Heart right ventricle (tissue), 16 donors: ENCODE results near the gene HELZ. TPM values are rescaled to one million over a fixed set of nuclear protein-coding genes. Genes with fewer than 3 reads are reported as not detected.

Source experiments
- ATAC-seq, 8 donors: fragments of 200-7000 bp; cut with Tn5 transposase; one replicate each; pipeline ENCODE4 v1.9.1; 2020; ENCODE audit warnings: mild to moderate bottlenecking in 8 of 8, moderate library complexity in 8 of 8, moderate number of reproducible peaks in 1 of 8
- DNase-seq, 2 donors: peaks; one replicate each; pipeline ENCODE4 v3.0.0-alpha.2; 2020
- H3K27ac ChIP-seq, 10 donors: fragments of 200-600 bp; sonication (generic) in 2 of 10; one replicate each; pipeline versions ENCODE4 v1.5.0 to v1.8.0; 2020 to 2022; ENCODE audit warnings: mild to moderate bottlenecking in 3 of 10
- H3K27me3 ChIP-seq, 7 donors: fragments of 200-600 bp; one replicate each; pipeline ENCODE4 v1.8.0; 2021 to 2022; ENCODE audit warnings: mild to moderate bottlenecking in 2 of 7
- H3K36me3 ChIP-seq, 9 donors: fragments of 200-600 bp; sonication (generic) in 1 of 9; one replicate each; pipeline versions ENCODE4 v1.5.0 to v1.8.0; 2020 to 2022; ENCODE audit warnings: mild to moderate bottlenecking in 2 of 9
- H3K4me1 ChIP-seq, 9 donors: fragments of 200-600 bp; sonication (generic) in 1 of 9; one replicate each; pipeline versions ENCODE4 v1.5.0 to v1.8.0; 2020 to 2022; ENCODE audit warnings: mild to moderate bottlenecking in 4 of 9
- H3K4me3 ChIP-seq, 10 donors: fragments of 200-600 bp; sonication (generic) in 2 of 10; one replicate each; pipeline versions ENCODE4 v1.5.0 to v1.8.0; 2020 to 2022; ENCODE audit warnings: mild to moderate bottlenecking in 7 of 10, moderate library complexity in 2 of 10
- H3K9me3 ChIP-seq, 11 donors: fragments of 200-600 bp in 10 of 11; sonication (generic) in 2 of 11; one replicate each; pipeline versions ENCODE4 v1.5.0 to v1.8.0; 2013 to 2022; ENCODE audit warnings: mild to moderate bottlenecking in 2 of 11, control low read depth in 1 of 11, moderate library complexity in 1 of 11
- CTCF ChIP-seq, 9 donors: fragments of 200-600 bp; sonication (generic) in 2 of 9; IDR thresholded peaks; one replicate each; pipeline versions ENCODE4 v1.5.0 to v1.8.0; 2021 to 2022; ENCODE audit warnings: antibody characterized with exemption in 9 of 9, mild to moderate bottlenecking in 5 of 9, moderate library complexity in 1 of 9
- WGBS, 2 donors: extraction: QIAGEN DNeasy Blood & Tissue Kit; methylation state at CpG; one replicate each; pipeline ENCODE4 v1.1.7; 2013; ENCODE audit warnings: inconsistent platforms in 1 of 2; 5-methylcytosine and 5-hydroxymethylcytosine counted together
- intact Hi-C, 10 donors: fragments of 100-400 bp; cut with DNase I; formaldehyde crosslinking; loops; one replicate each; pipeline versions ENCODE4 v1.11.1 to v1.14.2; 2022
- polyA plus RNA-seq, 2 donors: library from polyadenylated mRNA; stranded (reverse); fragments of 200-250 nt; gene quantifications; one replicate each; pipeline ENCODE4 v1.2.3, GENCODE V29; 2013
- total RNA-seq, 10 donors: library from RNA; stranded (reverse); fragmentation: NEBNext Ultra II Directional in 3 of 10; extraction: Animal tissue kit (Norgen Biotek cat#: 25700) in 3 of 10; gene quantifications; one replicate each; pipeline versions ENCODE4 v1.2.1 to v1.2.4, GENCODE V29; 2021 to 2023
- donor health status: Arrhythmogenic right ventricular cardiomyopathy.
- donor health status: ischemic (EF 13 %, LVEDD 7.1; RV severe dilation, severe dysfunction).
- donor health status: healthy with polysubstance abuse.
- donor health status: DM: no; HTN: yes; CAD: no.
- donor health status: DM: no; HTN: no; CAD: no.
- donor health status: ischemic (EF 25% LVEDD 6.9; RV normal size, moderate dysfunction).
- donor health status: ischemic (EF 25% LVEDD 5.7; RV mildly dilated, moderate dysfunction).
- donor health status: healthy.
- donor health status: DM: yes; HTN: yes; CAD: no.
- donor health status: Ischemic cardiomyopathy.
- donor health status: ischemic (EF 35%, LVEDD 5.7; RV mildly dilated, moderate dysfunction).
- donor health status: nonischemic (EF 11% LVEDD 7.7; RV severe dilation, severe dysfunction).
- donor health status: DM: yes; HTN: yes; CAD: no.
- donor health status: PGD.
- donor health status: ischemic (EF 29% LVEDD 5.4; RV normal size, mild dysfunction).
- donor health status: nonischemic (EF 23%, LVEDD 6.1; RV moderate dilation, normal function).

HELZ gene
- total and polyA plus RNA-seq, 12 donors, result 2.4 to 50.3 (median 40.6) TPM

DNA sequence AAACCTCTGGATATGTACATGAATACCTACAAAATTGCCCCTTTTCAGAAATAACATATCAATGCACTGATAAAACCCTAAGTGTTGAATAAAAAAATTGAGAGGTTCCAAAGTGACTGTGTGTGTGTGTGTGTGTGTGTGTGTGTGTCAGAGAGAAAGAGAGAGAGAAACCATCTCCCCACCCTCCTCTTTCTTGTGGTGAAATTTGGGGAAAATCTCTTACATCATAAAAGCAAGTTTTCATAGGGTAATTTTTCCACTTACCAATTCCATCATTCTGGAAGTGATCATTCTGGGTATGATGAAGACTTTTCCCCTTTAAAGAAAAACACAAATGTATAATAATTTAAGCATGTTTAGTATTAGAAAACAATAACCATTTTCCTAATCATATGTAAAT, 121.3 kb downstream of the HELZ start:
- DNase-seq, result no peak
- Histone ChIP-seq H3K36me3 (peaks cover 0 to 92% (median 33%) of the 10 kb centered on the region in 9 donors), H3K4me3 (no peak overlapping the region), H3K9me3 (peaks cover 0 to 2% (median 0%) of the 10 kb centered on the region in 11 donors), H3K4me1 (peaks cover 0 to 16% (median 7%) of the 10 kb centered on the region in 9 donors), H3K27me3 (no peaks in the 10 kb centered on the region), H3K27ac (no peak overlapping the region)
- ATAC-seq, result no peak
- intact Hi-C loops, result no loop called here
- no peak for TF ChIP-seq CTCF (IDR thresholded peaks at IDR 0.05)

DNA sequence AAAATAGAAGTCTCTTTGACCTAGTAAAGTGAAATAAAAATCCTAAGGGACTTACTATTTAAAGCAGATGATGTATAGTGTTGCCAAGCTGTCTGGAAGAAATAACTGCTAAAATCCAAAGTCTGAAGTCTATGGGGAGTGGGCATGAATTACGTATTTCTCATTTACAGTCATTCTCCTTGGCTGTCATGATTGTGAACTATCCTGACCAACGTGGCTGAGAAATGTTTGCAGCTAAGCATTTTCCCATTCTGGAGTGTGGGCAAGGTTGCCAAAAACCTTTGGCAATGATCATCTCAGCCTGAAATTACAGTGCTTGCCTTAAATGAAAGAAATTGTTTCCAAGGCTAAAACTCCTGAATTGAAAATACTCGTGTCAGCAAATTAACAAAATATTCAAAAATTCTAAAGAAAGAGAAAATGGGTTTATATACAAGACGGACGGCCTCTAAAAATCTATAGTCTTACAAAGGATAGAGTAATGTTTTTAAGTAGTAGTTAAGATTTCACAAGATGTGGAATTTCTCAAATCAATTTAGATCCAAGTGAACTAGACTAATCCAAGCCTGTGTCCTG, 123.6 kb downstream of the HELZ start:
- ATAC-seq, result peak in 5 of 8 donors; percentile 31 to 64 (median 41)
- no peak overlapping the region for H3K27ac ChIP-seq
- TF ChIP-seq CTCF (IDR thresholded peaks at IDR 0.05), result no peak
- peak in 1 of 2 donors; percentile 13 for DNase-seq
- H3K4me3 ChIP-seq, result no peak overlapping the region
- H3K27me3 ChIP-seq, result no peaks in the 10 kb centered on the region
- WGBS, 2 donors, result 60 to 64% methylated on average over 5 of the region's 5 CpGs
- H3K4me1 ChIP-seq, result peaks cover 0 to 11% (median 7%) of the 10 kb centered on the region in 9 donors
- peaks cover 0 to 94% (median 54%) of the 10 kb centered on the region in 9 donors for H3K36me3 ChIP-seq
- intact Hi-C loops, result no loop called here
- H3K9me3 ChIP-seq, result peaks cover 0 to 18% (median 5%) of the 10 kb centered on the region in 11 donors

- 97 to 99% methylated on average over 2 of the region's 2 CpGs for WGBS, 2 donors
- Histone ChIP-seq H3K27me3 (no peaks in the 10 kb centered on the region), H3K27ac (no peak overlapping the region), H3K9me3 (peaks cover 0 to 32% (median 16%) of the 10 kb centered on the region in 11 donors), H3K4me3 (no peak overlapping the region), H3K36me3 (peaks cover 0 to 98% (median 54%) of the 10 kb centered on the region in 9 donors), H3K4me1 (peaks cover 0 to 11% (median 6%) of the 10 kb centered on the region in 9 donors)
- no peak for DNase-seq
- intact Hi-C loops, result no loop called here
- no peak for ATAC-seq
- TF ChIP-seq CTCF (IDR thresholded peaks at IDR 0.05), result no peak
Observed at GRCh38 chr17:67119102-67119501, 125.9 kb downstream of the HELZ start.

- Histone ChIP-seq H3K4me1 (peaks cover 0 to 19% (median 7%) of the 10 kb centered on the region in 9 donors), H3K27me3 (no peaks in the 10 kb centered on the region), H3K9me3 (peaks cover 0 to 32% (median 16%) of the 10 kb centered on the region in 11 donors), H3K4me3 (no peak overlapping the region), H3K27ac (no peak overlapping the region), H3K36me3 (peaks cover 0 to 100% (median 72%) of the 10 kb centered on the region in 9 donors)
- TF ChIP-seq CTCF (IDR thresholded peaks at IDR 0.05), result no peak
- WGBS, 2 donors, result 96 to 100% methylated on average over 1 of the region's 1 CpG
- DNase-seq, result no peak
- intact Hi-C loops, result no loop called here
- ATAC-seq, result no peak
Observed at GRCh38 chr17:67116045-67116575, 128.9 kb downstream of the HELZ start.
